GM12892 (cell line): Measurements from ENCODE around the gene PGP.

Experiments used
- POLR2AphosphoS5 ChIP-seq: IDR thresholded peaks from 2 replicates; pipeline ENCODE4 v1.6.1; 2011; ENCODE audit warnings: low read depth, low read length, control low read depth
- TAF1 ChIP-seq: IDR thresholded peaks from 2 replicates; pipeline ENCODE4 v1.6.1; 2011; ENCODE audit warnings: low read depth, mild to moderate bottlenecking, control low read depth, low read length, borderline replicate concordance

GRCh38 chr16:2213817-2214718, 572 bp downstream of the PGP start:
- TF ChIP-seq POLR2AphosphoS5: no peak; the same call in 1 of the 2 replicates
- TF ChIP-seq TAF1: no peak
